Common myeloid progenitor, CD34-positive (primary cell): ENCODE data around the gene GABPA.

ENCODE experiments used
- CTCF ChIA-PET: fragments of 350-600 bp; sonication (Branson Sonifier 250); formaldehyde crosslinking; loops from one replicate; lab custom pipeline; 2021; ENCODE audit warnings: antibody characterized with exemption; lab: Charles Lee
- POLR2A ChIA-PET: fragments of 350-600 bp; sonication (Branson Sonifier 250); formaldehyde crosslinking; loops from one replicate; lab custom pipeline; 2021; ENCODE audit warnings: antibody characterized with exemption; lab: Charles Lee
- DNase-seq, 3 donors: peaks; one replicate each; pipeline versions ENCODE4 v3.0.0 to v3.0.0-alpha.2; 2013
- H3K27ac ChIP-seq, 2 experiments: 1 replicate in 1 of 2; 2 replicates in 1 of 2; pipeline ENCODE4 v1.7.0; 2013; ENCODE audit warnings: inconsistent platforms in 2 of 2, low read length in 2 of 2, mild to moderate bottlenecking in 2 of 2, low read depth in 1 of 2, moderate library complexity in 1 of 2; ENCODE audit not compliant: severe bottlenecking in 2 of 2, insufficient read depth in 1 of 2, poor library complexity in 1 of 2
- H3K27me3 ChIP-seq, 5 experiments: replicated peaks in 2 of 5; 1 replicate in 3 of 5; 2 replicates in 2 of 5; pipeline versions ENCODE4 v1.6.1 to v1.7.0; 2013; ENCODE audit warnings: low read length in 4 of 5, mild to moderate bottlenecking in 2 of 5, moderate library complexity in 2 of 5, inconsistent platforms in 1 of 5; ENCODE audit not compliant: insufficient read depth in 5 of 5, control insufficient read depth in 4 of 5
- H3K36me3 ChIP-seq, 4 experiments: 1 replicate in 2 of 4; 2 replicates in 2 of 4; pipeline versions ENCODE4 v1.6.1 to v1.7.0; 2013; ENCODE audit warnings: low read length in 3 of 4, control low read depth in 1 of 4, mild to moderate bottlenecking in 1 of 4; ENCODE audit not compliant: control insufficient read depth in 4 of 4, insufficient read depth in 4 of 4
- H3K4me1 ChIP-seq, 4 experiments: 1 replicate in 3 of 4; 2 replicates in 1 of 4; pipeline versions ENCODE4 v1.6.1 to v1.7.1; 2013; ENCODE audit warnings: low read length in 3 of 4, mild to moderate bottlenecking in 3 of 4, control low read depth in 1 of 4, inconsistent platforms in 1 of 4, moderate library complexity in 1 of 4; ENCODE audit not compliant: control insufficient read depth in 4 of 4, insufficient read depth in 4 of 4; ENCODE audit errors: control extremely low read depth in 1 of 4
- H3K4me3 ChIP-seq, 7 experiments: 1 replicate in 4 of 7; 2 replicates in 3 of 7; pipeline versions ENCODE4 v1.5.1 to v1.7.0; 2013; ENCODE audit warnings: mild to moderate bottlenecking in 7 of 7, low read length in 6 of 7, moderate library complexity in 6 of 7, inconsistent platforms in 2 of 7, low read depth in 2 of 7, control low read depth in 1 of 7; ENCODE audit not compliant: insufficient read depth in 4 of 7, control insufficient read depth in 1 of 7; ENCODE audit errors: extremely low read depth in 1 of 7
- H3K9me3 ChIP-seq, 5 experiments: 1 replicate in 4 of 5; 2 replicates in 1 of 5; pipeline versions ENCODE4 v1.6.1 to v1.7.1; 2013; ENCODE audit warnings: low read length in 4 of 5, mild to moderate bottlenecking in 2 of 5, inconsistent platforms in 1 of 5, low read depth in 1 of 5, moderate library complexity in 1 of 5; ENCODE audit not compliant: control insufficient read depth in 4 of 5, insufficient read depth in 2 of 5; ENCODE audit errors: control extremely low read depth in 1 of 5
- WGBS: methylation state at CpG from one replicate; pipeline ENCODE4 v1.1.5; 2013; ENCODE audit not compliant: insufficient coverage; 5-methylcytosine and 5-hydroxymethylcytosine counted together

GABPA gene

GRCh38 chr21:25818121-25818520 lies 83.3 kb downstream of the GABPA start:
- no peak for DNase-seq
- Histone ChIP-seq H3K27ac (no peak overlapping the region), H3K36me3 (no peaks in the 10 kb centered on the region), H3K27me3 (no peaks in the 10 kb centered on the region), H3K9me3 (no peaks in the 10 kb centered on the region), H3K4me1 (no peaks in the 10 kb centered on the region), H3K4me3 (no peak overlapping the region)
- ChIA-PET POLR2A (no interaction called here), CTCF (interaction anchor here (0.9 to 1.0 kb wide), 2 partner anchors 11 to 19 kb away, joined by 3 to 4 read pairs; no protein-coding TSS in a partner anchor)
- WGBS, result 83% methylated on average over 1 of the region's 5 CpGs

- H3K4me3 ChIP-seq, result no peak overlapping the region
- H3K27me3 ChIP-seq, result no peaks in the 10 kb centered on the region
- ChIA-PET POLR2A (no interaction called here), CTCF (interaction anchor here (0.9 kb wide), 1 partner anchor 20 kb away, joined by 3 read pairs; no protein-coding TSS in a partner anchor)
- H3K4me1 ChIP-seq, result no peaks in the 10 kb centered on the region
- no peak for DNase-seq
- H3K36me3 ChIP-seq, result no peaks in the 10 kb centered on the region
- 63% methylated on average over 1 of the region's 1 CpG for WGBS
- H3K27ac ChIP-seq, result no peak overlapping the region
- no peaks in the 10 kb centered on the region for H3K9me3 ChIP-seq
Observed at GRCh38 chr21:25818551-25818950, 83.8 kb downstream of the GABPA start.
